Measurements from ENCODE around the gene MTERF4.

MTERF4 gene

DNA sequence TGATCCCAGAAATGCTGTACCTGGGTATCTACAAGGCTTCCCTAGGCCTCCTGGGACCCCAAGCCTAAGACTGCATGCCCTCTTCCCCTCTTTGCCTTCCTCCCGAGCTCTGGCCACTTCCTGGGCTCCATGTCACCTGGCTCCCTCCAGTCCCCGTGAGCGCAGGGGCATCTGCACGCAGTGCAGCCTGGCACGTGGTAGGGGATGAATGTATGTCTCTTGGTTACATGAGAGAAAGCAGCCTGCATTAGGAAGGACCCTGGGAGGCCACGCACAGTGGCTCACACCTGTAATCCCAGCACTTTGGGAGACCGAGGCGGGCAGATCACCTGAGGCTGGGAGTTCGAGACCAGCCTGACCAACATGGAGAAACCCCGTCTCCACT is 31.3 kb upstream of the MTERF4 start:
- no peak for DNase-seq

GRCh38 chr2:241132538-241133435 is 30.7 kb upstream of the MTERF4 start:
- DNase-seq: peak; percentile 52

DNA sequence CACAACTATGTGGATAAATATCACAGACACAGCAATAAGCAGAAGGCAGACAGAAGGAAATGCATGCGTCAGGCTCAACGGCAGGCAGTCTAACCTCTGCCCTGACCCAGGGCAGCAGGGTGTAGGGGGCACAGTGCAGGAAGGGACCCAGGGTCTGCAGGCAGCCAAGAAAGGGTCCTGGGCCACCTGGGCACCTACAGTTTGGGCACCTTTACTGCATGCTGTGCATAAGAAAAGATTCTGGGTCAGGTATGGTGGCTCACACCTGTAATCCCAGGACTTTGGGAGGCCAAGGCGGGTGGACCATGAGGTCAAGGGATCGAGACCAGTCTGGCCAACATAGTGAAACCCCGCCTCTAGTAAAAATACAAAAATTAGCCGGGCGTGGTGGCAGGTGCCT is 29.4 kb upstream of the MTERF4 start:
- no peak for DNase-seq

GRCh38 chr2:241130316-241130715 is 28.2 kb upstream of the MTERF4 start:
- DNase-seq: no peak

DNA sequence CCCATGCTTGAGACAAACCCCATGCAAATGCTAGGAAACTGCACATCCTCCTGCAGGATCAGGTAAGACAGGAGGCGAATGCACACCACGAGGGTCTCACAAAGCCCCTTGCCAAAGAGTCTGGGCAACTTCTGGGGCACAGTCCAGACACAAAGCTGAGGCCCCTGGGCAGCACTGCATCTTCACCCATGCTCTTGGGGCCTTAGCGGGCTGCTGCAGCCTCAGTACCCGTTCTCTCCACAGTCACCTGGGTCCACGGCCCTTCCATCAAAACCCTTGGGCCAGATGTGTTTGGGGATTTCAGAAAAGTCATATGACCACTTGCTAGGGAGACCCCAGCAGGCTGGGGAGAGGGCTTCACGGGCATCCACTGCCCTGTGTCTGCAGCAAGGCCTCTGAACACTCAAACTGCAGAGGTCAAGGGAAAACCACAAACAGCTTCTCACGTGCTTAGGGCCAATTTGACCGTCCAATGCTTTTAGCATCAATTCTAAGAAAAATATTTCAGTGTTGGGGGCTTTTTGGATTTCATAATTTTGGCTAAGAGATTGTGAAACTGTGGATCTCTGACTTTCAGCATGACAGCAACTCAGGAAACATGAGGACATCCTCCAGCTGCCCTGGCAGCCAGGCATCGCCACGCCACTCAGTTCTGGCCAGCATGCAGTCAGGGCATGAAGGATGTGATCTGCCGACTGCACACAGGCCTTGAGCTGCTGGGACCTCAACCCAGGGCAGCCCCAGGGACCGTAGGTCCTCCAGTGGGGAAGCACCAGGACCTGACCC is 27.2 kb upstream of the MTERF4 start:
- DNase-seq: no peak

DNA sequence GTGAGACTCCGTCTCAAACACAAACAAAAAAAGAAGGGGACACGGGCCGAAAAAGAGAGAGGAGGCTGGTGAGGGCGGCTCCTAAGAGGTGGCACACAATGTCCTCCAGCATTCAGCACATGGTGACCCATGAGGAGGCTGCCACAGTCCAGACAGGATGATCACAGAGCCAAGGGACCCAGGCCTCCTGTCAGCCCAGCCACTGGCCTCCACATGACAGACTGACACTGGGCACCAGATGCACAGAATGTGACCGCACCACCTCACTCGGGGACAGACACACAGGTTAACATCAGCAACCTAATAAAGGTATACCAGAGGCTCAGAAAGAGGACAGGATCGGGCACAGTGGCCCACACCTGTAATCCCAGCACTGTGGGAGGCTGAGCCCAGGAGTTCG is 26.2 kb upstream of the MTERF4 start:
- DNase-seq: no peak

DNA sequence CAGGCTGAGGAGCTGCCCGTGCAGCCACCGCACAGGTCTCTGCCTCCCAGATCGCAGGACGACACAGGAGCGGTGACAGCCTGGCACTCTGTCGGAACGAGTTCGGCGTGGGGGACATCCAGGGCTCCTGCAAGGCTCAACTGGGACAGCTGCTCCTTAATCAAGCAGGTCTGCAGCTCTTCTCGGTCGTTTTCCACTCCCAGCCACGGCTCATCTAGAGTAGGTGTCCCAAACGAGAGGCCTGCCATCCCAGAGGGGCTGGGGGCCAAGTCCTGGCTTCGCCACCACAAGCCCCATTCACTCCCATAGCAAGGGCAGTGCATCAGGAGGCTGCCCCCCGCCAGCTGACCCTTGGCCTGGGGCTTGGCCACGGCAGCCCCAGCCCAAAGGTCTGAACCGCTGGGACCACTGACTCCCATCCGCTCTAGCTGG is 24.7 kb upstream of the MTERF4 start:
- no peak for DNase-seq

DNA sequence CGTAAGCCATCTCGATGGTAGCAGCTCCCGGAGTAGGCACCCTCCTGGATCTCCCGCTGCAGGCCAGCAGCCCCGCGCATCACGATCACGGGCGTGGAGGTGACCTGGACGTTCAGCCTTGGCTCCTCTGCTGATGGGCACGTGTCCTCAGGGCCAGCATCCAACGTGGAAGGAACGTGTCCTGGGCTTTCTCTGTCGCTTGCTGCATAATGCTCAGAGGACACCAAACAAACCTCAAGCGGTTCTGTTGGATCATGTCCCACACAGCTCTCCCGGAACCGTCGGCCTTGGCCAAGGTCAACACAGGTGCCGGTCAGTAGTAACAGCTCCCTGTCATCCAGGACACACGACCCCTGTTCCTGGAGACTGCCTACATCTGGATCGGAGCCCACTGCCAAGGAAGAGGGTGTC is 24.1 kb upstream of the MTERF4 start:
- no peak for DNase-seq

- no peak for DNase-seq
Observed at GRCh38 chr2:241125626-241126025, 23.5 kb upstream of the MTERF4 start.

DNA sequence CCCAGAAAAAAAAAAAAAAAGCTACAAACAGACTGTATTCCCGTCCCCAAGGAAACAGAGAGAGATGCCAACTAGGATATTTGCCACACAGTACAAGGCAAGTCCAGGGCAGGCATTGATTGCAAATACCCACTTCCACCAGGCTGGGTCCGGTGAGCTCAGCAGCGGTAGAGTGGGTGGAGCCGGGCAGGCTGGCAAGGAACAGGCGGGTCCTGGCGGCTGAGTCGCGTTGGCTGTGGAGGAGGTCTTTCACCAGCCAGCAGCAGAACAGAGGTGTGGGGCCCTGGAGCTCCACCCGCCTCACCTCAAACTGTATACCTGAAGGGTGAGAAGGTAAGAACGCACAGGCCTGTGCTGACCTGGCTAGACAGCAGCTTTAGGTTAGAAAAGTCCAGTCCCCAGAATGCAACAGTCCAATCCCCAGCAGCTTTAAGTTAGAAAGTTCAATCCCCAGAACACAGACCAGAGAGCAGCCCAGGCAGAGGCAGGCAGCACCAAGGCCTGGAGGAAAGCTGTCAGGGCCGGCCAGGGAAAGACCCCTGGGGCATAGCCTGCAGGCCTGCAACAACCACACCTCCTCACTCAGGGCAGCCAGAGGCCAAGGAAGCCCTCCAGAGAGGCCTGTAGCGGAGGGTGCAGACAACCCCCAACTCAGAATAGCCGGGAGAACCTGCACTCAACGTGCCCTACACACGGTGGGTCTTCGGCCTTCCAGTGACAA is 21.9 kb upstream of the MTERF4 start:
- DNase-seq: peak; percentile 14

- DNase-seq: no peak
Observed at GRCh38 chr2:241122376-241123002, 20.4 kb upstream of the MTERF4 start.

DNA sequence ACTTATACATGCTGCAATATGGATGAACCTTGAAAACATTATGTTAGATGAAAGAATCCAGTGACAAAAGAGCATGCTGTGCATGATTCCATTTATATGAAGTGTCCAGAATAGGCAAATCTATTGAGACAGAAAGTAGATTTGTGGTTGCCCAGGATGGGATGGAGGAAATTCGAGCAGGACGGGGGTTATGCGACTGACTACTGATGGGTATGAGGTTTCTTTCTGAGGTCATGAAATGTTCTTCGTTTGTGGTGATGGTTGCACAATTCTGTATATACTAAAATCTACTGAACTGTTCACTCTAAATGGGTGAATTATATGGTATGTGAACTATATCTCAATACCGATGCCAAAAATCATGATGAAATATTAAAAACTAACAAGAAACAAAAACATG is 18.9 kb upstream of the MTERF4 start:
- DNase-seq: no peak

DNA sequence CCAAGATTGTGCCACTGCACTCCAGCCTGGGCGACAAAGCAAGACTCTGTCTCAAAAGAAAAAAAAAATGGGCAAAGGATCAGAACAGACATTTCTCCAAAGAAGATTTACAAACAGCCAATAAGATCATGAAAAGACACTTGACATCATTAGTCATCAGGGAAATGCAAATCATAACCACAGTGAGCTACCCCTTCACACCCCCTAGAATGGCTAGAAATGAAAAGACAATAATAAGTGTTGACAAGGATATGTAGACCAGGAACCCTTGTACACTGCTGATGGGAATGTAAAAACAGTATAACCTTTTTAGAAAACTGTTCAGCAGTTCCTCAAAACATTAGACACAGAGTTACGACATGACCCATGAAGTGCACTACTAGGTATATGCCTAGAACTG is 18.4 kb upstream of the MTERF4 start:
- DNase-seq: no peak

DNA sequence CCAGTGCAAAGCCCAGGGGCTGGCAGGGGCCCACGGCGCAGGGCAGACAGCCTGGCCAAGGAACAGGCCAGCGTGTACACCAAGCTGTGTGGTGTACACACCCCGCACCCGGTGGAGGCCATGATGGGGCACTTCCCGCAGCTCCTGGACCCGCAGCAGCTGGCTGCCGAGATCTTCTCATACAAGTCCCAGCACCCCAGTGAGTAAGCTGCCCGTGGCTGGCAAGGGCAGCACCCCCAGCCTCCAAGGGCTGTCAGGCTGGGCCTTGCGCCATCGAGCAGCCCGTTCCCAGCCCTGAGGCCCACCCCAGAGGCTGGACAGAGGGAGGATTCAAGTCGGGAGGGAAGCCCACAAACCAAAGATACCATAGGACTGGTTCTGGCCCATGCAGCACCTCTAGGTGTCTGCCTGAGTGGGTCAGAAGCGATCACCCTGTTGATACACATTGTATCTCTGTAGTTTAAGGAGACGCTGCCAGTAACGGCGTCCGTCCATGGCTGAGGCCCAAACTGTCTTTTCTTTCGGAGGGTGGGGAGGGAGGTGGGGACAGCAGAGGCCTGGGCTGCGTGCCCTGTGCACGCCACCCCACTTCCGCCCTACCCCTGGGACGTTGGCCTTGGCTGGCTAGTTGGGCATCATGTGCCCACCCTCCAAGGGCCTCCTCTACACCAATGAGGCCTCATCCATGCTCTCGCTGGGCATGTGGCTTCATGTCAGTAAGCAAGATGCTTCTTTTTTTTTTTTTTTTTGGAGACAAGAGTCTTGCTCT is 16.8 kb upstream of the MTERF4 start:
- no peak for DNase-seq

DNA sequence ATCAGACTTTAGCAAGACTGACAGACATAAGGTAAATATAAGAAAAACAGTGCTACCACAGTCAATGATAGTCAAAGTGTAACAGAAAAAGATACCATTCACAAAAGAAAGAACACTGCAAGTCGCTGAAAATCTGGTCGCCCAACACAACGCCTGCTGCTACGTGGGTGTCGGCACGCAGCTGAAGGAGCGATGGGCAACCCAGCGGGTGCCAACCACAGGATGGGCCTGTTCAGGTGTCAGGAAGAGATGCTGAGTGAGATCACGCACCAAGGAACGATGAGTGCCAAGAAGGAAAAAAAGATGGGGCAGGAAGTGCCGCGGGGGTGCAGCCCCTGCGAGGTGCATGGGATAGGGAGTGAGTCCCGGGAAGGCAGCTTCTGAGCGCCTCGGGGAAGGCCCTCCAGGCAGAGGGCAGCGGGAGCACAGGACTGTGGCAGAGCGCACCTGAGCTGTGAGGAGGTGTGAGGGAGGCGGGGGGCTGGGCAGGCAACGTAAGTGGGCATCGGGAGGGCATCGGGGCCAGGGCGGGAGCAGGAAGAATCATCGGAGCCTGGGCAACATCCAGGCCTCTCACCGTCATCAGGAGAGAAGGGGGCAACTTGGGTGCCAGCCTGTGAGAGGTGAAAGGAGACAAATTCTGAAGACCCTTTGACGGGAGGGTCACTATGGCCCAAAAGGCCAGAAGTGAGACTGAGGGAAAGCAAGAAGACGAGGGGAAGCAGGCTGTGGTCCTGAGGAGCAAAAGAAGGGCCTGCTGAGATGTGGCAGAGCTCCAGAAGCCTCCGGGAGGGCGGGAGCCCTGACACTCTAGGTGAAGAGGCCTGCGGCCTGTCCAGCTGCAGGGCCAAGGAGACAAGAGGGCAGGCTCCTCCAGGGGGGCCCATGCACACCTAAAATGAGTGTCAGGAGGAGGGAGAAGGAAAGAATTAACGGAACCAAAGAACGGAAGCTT is 14.8 kb upstream of the MTERF4 start:
- no peak for DNase-seq

DNA sequence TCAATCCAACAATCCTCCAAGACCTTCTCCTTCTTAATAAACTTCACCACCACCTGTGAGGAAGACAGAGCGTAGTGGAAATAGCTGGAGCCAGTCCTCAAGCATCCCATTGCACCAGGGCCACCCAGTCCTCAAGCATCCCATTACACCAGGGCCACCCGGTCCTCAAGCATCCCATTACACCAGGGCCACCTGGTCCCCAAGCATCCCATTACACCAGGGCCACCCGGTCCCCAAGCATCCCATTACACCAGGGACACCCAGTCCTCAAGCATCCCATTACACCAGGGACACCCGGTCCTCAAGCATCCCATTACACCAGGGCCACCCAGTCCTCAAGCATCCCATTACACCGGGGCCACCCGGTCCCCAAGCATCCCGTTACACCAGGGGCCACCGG is 13.3 kb upstream of the MTERF4 start:
- no peak for DNase-seq

GRCh38 chr2:241114836-241115235 is 12.7 kb upstream of the MTERF4 start:
- no peak for DNase-seq

DNA sequence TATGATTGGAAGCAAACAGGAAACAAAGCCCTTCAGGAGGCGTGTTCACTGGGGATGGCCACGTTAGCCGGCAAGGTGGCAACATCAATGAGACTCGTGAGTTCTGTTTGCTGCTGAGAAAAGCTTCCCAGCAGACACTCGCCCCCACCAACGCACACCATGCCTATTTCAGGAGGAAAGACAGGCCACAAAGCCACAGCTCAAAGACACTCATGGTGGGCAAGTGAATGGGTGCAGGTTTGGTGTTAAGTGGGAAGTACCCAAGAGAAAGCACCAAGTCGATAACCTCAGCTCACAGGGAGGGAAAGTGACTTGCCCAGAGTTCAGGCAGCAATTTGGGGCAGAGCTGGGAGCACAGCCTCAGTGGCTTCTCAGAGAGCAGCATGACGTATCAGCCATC is 10.5 kb upstream of the MTERF4 start:
- no peak for DNase-seq

- DNase-seq: no peak
Observed at GRCh38 chr2:241112046-241112445, 10.0 kb upstream of the MTERF4 start.

GRCh38 chr2:241111440-241111805 is 9.3 kb upstream of the MTERF4 start:
- no peak for DNase-seq
